Stimulated activated CD4-positive, alpha-beta T cell treated with anti-CD3 and anti-CD28 coated beads, TNF-alpha, amount 100 ng/mL, for 1 hour (primary cell): ENCODE results near the gene SYNGR4.

Experiments used
- DNase-seq, 3 donors: peaks; one replicate each; pipeline ENCODE4 v3.0.0-alpha.2; 2020; ENCODE audit warnings: low read depth in 3 of 3, low spot score in 1 of 3

SYNGR4 gene

GRCh38 chr19:48396016-48396823, 32.1 kb downstream of the SYNGR4 start:
- no peak for DNase-seq

GRCh38 chr19:48396824-48397176, 32.6 kb downstream of the SYNGR4 start:
- no peak for DNase-seq

- DNase-seq, result no peak
These were observed 33.3 kb downstream of the SYNGR4 start for GRCh38 chr19:48397263-48398101.

GRCh38 chr19:48398102-48398374, 33.9 kb downstream of the SYNGR4 start:
- no peak for DNase-seq

- DNase-seq, result peak; percentile 62 to 77 (median 68)
These were observed 34.4 kb downstream of the SYNGR4 start for GRCh38 chr19:48398375-48399235.

GRCh38 chr19:48400018-48400742, 36.0 kb downstream of the SYNGR4 start:
- no peak for DNase-seq

- DNase-seq, result no peak
These were observed 37.1 kb downstream of the SYNGR4 start for GRCh38 chr19:48401287-48401686.

- DNase-seq, result no peak
These were observed 39.4 kb downstream of the SYNGR4 start for GRCh38 chr19:48403606-48404005.

GRCh38 chr19:48405010-48405659, 41.0 kb downstream of the SYNGR4 start:
- DNase-seq, result no peak

GRCh38 chr19:48405850-48406249, 41.7 kb downstream of the SYNGR4 start:
- no peak for DNase-seq

- DNase-seq, result no peak
These were observed 49.9 kb downstream of the SYNGR4 start for GRCh38 chr19:48413879-48414587.

- DNase-seq, result peak; percentile 35 to 52 (median 36)
These were observed 51.2 kb downstream of the SYNGR4 start for GRCh38 chr19:48415395-48415794.

- DNase-seq, result no peak
These were observed 51.6 kb downstream of the SYNGR4 start for GRCh38 chr19:48415806-48416221.

GRCh38 chr19:48417421-48417820, 53.3 kb downstream of the SYNGR4 start:
- no peak for DNase-seq

GRCh38 chr19:48418317-48419064, 54.3 kb downstream of the SYNGR4 start:
- DNase-seq, result no peak

- DNase-seq, result peak in 2 of 3 donors; percentile 28 to 46
These were observed 55.2 kb downstream of the SYNGR4 start for GRCh38 chr19:48419158-48419920.

- no peak for DNase-seq
These were observed 57.4 kb downstream of the SYNGR4 start for GRCh38 chr19:48421548-48421947.

GRCh38 chr19:48424694-48425219, 60.6 kb downstream of the SYNGR4 start:
- no peak for DNase-seq
